Lower leg skin (tissue), 4 donors: ENCODE data around the gene XPC. TPM values are rescaled to one million over a fixed set of nuclear protein-coding genes. Genes with fewer than 3 reads are reported as not detected.

Experiments used
- DNase-seq, 2 donors: peaks; one replicate each; pipeline ENCODE4 v3.0.0-alpha.2; 2019; ENCODE audit warnings: low spot score in 2 of 2
- H3K4me3 ChIP-seq: fragments of 200-600 bp; sonication (generic); 2 replicates; pipeline ENCODE4 v1.5.1; 2017; ENCODE audit warnings: mild to moderate bottlenecking, low read depth; ENCODE audit not compliant: poor library complexity, severe bottlenecking
- POLR2A ChIP-seq, 2 donors: fragments of 450-650 bp; IDR thresholded peaks; one replicate each; pipeline ENCODE4 v1.6.1; 2016 to 2017; ENCODE audit warnings: antibody characterized with exemption in 2 of 2, mild to moderate bottlenecking in 1 of 2, moderate library complexity in 1 of 2
- WGBS, 2 donors: methylation state at CpG; one replicate each; pipeline ENCODE4 v1.1.5; 2018; 5-methylcytosine and 5-hydroxymethylcytosine counted together
- intact Hi-C: fragments of 100-400 bp; cut with DNase I; formaldehyde crosslinking; loops from one replicate; pipeline ENCODE4 v1.15.0; 2023; ENCODE audit warnings: low total_unique reads
- total RNA-seq, 4 donors: library from RNA; depleted of rRNA; stranded (reverse); fragments of >200 nt; gene quantifications; one replicate each; pipeline ENCODE4 v1.1.0, GENCODE V29; 2016
- TF ChIP-seq, protein P1 (sequence below), 3 donors: fragments of 450-650 bp; IDR thresholded peaks; one replicate each; pipeline ENCODE4 v1.5.1; 2016; ENCODE audit warnings: antibody characterized with exemption in 3 of 3, mild to moderate bottlenecking in 3 of 3, moderate library complexity in 2 of 3

XPC gene
- total RNA-seq, 4 donors from 2014 or later = 50.6 to 110 (median 76.2) TPM

DNA sequence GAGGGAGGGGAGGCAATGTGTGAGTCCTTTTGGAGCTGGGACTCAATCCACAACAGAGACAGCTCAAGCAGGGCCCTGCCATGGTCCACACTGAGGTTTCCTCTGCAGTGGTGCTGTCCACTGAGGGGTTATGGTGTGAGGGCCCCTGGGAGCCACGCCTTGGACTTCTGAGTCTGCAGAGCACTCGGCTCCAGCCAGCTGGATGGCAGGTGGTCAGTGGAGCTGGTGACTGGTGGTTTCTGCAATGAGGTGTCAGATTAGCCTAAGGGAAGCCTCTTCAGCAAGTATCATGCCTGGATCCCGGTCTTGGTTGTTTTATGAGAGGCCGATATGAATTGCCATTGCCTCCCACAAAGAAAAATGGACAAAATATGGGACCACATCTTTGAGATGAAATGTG lies 21.9 kb upstream of the XPC start:
- TF ChIP-seq, protein P1, sequence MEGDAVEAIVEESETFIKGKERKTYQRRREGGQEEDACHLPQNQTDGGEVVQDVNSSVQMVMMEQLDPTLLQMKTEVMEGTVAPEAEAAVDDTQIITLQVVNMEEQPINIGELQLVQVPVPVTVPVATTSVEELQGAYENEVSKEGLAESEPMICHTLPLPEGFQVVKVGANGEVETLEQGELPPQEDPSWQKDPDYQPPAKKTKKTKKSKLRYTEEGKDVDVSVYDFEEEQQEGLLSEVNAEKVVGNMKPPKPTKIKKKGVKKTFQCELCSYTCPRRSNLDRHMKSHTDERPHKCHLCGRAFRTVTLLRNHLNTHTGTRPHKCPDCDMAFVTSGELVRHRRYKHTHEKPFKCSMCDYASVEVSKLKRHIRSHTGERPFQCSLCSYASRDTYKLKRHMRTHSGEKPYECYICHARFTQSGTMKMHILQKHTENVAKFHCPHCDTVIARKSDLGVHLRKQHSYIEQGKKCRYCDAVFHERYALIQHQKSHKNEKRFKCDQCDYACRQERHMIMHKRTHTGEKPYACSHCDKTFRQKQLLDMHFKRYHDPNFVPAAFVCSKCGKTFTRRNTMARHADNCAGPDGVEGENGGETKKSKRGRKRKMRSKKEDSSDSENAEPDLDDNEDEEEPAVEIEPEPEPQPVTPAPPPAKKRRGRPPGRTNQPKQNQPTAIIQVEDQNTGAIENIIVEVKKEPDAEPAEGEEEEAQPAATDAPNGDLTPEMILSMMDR (IDR thresholded peaks at IDR 0.05) = no peak
- TF ChIP-seq POLR2A (IDR thresholded peaks at IDR 0.05) = no peak
- intact Hi-C loops = loop anchor here (10.0 kb wide), 1 partner anchor 55 kb away; no protein-coding TSS in a partner anchor
- 61 to 74% methylated on average over 4 of the region's 4 CpGs for WGBS, 2 donors
- DNase-seq = no peak
- H3K4me3 ChIP-seq = no peak overlapping the region

DNA sequence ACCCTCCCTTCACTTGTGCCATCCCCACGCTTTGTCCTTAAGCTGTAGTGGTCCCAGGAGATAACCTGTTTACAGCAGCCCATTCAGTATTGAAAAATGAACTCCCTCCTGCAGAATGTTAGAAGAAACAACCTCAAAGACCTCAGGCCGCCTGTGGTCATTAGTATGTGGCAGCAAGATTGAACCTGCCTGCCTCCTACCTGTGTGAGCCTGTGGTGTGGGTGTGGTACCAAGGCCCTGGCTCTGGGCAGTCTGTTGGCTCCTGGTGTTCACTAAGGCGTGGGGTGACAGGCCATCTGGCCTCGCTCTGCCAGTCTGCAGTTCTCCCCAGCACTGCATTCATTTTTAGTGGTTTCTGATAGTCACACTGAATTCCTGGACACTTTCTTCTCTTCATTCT lies 21.2 kb upstream of the XPC start:
- intact Hi-C loops = loop anchor here (5.0 to 10.0 kb wide), 2 partner anchors 55 to 263 kb away; no protein-coding TSS in a partner anchor
- H3K4me3 ChIP-seq = no peak overlapping the region
- 41 to 51% methylated on average over 4 of the region's 4 CpGs for WGBS, 2 donors
- TF ChIP-seq POLR2A (IDR thresholded peaks at IDR 0.05) = no peak
- TF ChIP-seq, protein P1 (IDR thresholded peaks at IDR 0.05) = no peak
- no peak for DNase-seq

DNA sequence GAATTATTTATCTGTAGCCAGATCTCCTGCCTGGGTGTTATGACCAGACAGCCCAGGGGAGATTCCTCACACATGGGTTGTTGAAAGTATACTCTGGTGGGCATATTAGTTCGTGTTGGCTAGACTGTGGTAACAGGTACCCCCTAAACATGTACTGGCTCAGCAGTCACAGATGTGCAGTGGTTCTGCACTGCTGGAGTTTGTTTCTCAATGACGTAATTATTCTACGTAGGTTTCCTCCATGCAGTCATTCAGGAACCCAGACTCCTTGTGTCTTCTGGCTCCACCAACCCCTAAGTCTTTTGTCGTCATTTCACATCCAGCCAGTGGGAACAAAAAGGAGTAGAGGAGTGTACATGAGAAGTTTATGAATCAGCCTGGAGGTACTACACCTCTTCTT lies 16.5 kb upstream of the XPC start:
- intact Hi-C loops = loop anchor here (5.0 kb wide), 1 partner anchor 267 kb away; no protein-coding TSS in a partner anchor
- TF ChIP-seq, protein P1 (IDR thresholded peaks at IDR 0.05) = no peak
- TF ChIP-seq POLR2A (IDR thresholded peaks at IDR 0.05) = no peak
- DNase-seq = no peak
- no peak overlapping the region for H3K4me3 ChIP-seq
- 91 to 93% methylated on average over 4 of the region's 4 CpGs for WGBS, 2 donors

DNA sequence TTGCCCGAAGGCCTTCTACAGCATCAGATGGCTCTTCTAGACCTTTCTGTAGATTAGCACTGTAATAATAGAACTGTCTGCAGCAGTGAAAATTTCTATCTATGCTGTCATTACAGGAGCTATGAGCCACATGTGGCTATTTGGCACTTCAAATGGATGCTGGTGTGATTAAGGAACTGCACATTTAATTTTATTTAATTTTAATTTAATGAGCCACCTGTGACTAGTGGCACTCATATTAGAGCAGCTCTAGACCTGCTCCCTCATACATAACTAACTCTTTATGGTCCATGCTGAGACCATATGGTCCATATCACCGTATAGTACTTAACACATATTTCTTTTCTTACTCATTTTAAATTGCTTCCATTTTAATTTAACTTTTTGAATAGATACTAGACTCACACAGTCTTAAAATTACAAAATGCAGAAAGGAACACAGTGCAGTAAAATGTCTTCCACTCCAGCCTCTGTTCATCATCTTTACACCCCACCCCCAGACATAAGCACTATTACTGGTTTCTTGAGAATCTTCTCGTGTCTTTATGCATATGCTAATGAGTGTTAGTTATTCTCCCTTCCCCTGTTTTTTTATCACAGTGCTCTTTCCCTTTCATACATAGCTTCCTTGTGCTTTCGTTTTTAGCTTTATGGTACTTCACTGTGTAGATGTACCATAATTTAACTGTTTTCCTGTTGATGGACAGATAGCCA lies 9.8 kb upstream of the XPC start:
- intact Hi-C loops = no loop called here
- 57 to 69% methylated on average over 4 of the region's 4 CpGs for WGBS, 2 donors
- no peak overlapping the region for H3K4me3 ChIP-seq
- no peak for DNase-seq
- no peak for TF ChIP-seq POLR2A (IDR thresholded peaks at IDR 0.05)
- TF ChIP-seq, protein P1 (IDR thresholded peaks at IDR 0.05) = no peak

DNA sequence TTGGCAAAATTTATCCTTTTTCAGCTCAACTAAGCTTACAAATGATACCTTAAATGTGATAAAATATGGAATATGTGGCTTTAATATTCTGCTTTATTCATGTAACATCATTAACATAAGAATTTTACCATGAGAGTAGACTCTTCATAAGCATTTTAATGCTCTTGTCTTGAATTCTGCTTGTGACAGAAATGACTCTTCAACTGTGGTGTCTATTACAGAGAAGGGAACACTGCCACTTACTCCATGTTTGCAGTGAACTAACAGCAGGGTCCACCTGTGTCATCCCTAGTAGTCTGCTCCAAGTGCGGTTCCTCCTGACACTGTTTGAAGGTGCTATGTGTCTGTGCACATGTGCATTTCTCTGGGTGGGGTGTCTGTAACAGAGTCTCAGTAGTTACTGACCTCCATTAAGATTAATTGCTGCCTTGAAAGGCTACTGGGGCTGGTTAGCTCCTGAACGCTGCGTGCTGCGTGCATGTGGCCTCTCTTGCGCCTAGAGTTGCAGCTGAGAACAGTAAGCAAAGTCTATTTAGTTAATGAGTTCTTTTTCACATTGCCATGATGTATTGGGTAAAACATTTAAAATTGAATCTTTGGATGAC lies 8.6 kb upstream of the XPC start:
- WGBS, 2 donors = 92% methylated on average over 5 of the region's 5 CpGs
- no peak for DNase-seq
- no peak overlapping the region for H3K4me3 ChIP-seq
- TF ChIP-seq, protein P1 (IDR thresholded peaks at IDR 0.05) = no peak
- no peak for TF ChIP-seq POLR2A (IDR thresholded peaks at IDR 0.05)
- intact Hi-C loops = no loop called here
